Testis (tissue), 2 donors: ENCODE measurements around the gene HLX.

ENCODE experiments used
- POLR2A ChIP-seq: fragments of 450-650 bp; IDR thresholded peaks from one replicate; pipeline ENCODE4 v1.6.1; 2017; ENCODE audit warnings: antibody characterized with exemption, mild to moderate bottlenecking, moderate library complexity
- TF ChIP-seq, protein P1 (sequence below), 3 experiments: fragments of 450-650 bp in 2 of 3; fragments of 200-600 bp in 1 of 3; sonication (generic) in 1 of 3; IDR thresholded peaks; one replicate each; pipeline ENCODE4 v1.5.1; 2016 to 2019; ENCODE audit warnings: antibody characterized with exemption in 3 of 3, mild to moderate bottlenecking in 2 of 3, moderate library complexity in 1 of 3

GRCh38 chr1:220839474-220839873 is 39.8 kb upstream of the HLX start:
- TF ChIP-seq, protein P1, sequence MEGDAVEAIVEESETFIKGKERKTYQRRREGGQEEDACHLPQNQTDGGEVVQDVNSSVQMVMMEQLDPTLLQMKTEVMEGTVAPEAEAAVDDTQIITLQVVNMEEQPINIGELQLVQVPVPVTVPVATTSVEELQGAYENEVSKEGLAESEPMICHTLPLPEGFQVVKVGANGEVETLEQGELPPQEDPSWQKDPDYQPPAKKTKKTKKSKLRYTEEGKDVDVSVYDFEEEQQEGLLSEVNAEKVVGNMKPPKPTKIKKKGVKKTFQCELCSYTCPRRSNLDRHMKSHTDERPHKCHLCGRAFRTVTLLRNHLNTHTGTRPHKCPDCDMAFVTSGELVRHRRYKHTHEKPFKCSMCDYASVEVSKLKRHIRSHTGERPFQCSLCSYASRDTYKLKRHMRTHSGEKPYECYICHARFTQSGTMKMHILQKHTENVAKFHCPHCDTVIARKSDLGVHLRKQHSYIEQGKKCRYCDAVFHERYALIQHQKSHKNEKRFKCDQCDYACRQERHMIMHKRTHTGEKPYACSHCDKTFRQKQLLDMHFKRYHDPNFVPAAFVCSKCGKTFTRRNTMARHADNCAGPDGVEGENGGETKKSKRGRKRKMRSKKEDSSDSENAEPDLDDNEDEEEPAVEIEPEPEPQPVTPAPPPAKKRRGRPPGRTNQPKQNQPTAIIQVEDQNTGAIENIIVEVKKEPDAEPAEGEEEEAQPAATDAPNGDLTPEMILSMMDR (IDR thresholded peaks at IDR 0.05): no peak
- no peak for TF ChIP-seq POLR2A
